Stimulated activated CD4-positive, alpha-beta T cell treated with anti-CD3 and anti-CD28 coated beads, TNF-alpha, amount 100 ng/mL, for 24 hours (primary cell): ENCODE results near the gene ELOVL3.
"Not testable (repeated sequence)": the region's sequence is repeated elsewhere in the genome, so short reads cannot be mapped to it uniquely, and the experiment has no call there.

Experiments
- DNase-seq, 3 experiments: peaks; one replicate each; pipeline ENCODE4 v3.0.0-alpha.2; 2020; ENCODE audit warnings: low read depth in 3 of 3

Gene ELOVL3, protein sequence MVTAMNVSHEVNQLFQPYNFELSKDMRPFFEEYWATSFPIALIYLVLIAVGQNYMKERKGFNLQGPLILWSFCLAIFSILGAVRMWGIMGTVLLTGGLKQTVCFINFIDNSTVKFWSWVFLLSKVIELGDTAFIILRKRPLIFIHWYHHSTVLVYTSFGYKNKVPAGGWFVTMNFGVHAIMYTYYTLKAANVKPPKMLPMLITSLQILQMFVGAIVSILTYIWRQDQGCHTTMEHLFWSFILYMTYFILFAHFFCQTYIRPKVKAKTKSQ

GRCh38 chr10:102225646-102226541 is at the start of gene ELOVL3:
TSS of gene ELOVL3 (plus strand) at chr10:102226299. CDS start at chr10:102226549, 250 bp downstream.
- peak; percentile 62 to 84 (median 73) for DNase-seq

DNA sequence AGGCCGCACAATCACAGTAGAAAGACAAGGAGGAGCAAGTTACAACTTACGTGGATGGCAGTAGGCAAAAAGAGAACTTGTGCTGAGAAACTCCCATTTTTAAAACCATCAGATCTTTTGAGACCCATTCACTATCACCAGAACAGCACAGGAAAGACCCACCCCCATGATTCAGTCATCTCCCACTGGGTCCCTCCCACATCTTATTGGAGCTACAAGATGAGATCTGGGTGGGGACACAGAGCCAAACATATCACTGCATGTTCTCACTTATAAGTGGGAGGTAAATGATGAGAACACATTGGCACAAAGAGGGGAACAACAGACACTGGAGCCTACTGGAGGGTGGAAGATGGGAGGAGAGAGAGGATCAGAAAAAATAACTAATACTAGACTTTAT is 41.5 kb upstream of the ELOVL3 start:
- no peak for DNase-seq

DNA sequence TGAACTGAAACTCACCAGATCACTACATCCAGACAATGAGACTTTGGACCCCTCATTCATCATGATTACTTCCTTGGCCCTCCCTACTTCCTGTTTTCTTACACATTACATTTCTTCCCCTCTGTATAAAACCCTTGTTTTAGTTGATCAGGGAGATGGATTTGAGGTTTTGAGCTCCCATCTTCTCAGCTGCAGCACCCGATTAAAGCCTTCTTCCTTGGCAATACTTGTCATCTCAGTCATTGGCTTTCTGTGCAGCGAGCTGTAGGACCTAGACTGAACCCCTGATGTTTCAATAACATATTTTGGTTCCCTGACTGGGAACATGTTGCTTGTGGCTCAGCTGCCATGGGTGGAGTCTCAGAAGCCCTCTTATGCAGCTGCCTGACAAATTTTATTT is 40.8 kb upstream of the ELOVL3 start:
- DNase-seq: no peak

DNA sequence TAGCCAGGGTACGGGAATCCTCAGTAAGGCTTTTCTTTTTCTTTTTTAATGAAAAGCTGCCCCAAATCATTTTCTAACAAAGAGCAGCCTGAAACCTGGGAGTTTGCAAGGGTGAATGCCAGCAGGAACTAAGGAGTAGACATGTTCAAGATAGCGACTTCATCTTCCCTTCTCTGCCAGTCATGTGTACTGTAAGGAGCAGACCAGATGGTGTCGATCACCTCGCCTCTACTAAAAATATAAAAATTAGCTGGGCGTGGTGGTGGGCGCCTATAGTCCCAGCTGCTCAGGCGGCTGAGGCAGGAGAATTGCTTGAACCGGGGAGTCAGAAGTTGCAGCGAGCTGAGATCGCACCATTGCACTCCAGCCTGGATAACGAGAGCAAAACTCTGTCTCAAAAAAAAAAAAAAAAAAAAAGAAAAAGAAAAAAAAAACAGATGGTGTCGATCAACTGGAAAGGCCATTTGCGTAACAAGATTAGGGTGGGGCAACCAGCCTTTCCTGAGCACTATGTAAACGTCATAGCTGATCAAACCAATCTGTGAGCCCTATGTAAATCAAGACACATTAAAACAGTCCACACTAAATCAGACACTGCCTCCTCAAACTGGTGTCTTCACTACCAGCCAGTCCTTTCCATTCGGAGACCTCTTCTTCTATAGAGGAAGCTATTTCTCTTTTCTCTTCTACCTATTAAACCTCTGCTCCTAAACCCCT is 40.1 kb upstream of the ELOVL3 start:
- no peak for DNase-seq

DNA sequence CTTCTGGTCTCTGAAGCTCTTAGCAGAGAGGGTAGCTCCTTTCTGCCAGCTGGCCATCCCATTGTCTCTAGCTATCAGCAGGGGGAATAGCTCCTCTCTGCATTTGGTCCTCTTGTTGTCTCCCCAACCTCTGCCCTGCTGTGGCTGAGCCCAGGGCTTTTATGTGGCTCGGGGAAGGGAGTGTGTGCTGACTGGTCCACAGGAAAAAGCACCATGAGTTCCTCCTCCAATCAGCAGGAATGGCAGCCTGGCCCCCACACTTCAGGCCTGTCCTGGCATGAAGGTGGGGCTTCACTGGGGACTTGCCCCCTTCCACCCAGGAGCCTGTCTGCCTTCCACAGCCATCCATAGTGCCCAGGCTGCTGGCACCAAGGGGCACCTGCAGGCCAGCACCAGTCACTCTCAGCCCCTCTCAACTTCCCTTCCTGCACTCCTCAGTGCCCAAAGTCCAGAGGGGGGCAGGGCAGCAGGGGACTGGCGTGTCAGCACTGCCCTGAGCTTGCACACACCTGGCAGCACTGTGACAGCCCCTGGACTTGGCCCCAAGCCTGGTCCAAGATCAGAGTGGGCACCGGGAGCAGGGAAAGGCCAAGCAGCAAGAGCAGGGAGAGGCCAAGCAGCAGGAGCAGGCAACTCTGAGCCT is 37.7 kb upstream of the ELOVL3 start:
- no peak for DNase-seq

GRCh38 chr10:102188941-102189898 is 36.9 kb upstream of the ELOVL3 start:
- DNase-seq: not testable (repeated sequence)

- no peak for DNase-seq
Observed at GRCh38 chr10:102191956-102192355, 34.1 kb upstream of the ELOVL3 start.

DNA sequence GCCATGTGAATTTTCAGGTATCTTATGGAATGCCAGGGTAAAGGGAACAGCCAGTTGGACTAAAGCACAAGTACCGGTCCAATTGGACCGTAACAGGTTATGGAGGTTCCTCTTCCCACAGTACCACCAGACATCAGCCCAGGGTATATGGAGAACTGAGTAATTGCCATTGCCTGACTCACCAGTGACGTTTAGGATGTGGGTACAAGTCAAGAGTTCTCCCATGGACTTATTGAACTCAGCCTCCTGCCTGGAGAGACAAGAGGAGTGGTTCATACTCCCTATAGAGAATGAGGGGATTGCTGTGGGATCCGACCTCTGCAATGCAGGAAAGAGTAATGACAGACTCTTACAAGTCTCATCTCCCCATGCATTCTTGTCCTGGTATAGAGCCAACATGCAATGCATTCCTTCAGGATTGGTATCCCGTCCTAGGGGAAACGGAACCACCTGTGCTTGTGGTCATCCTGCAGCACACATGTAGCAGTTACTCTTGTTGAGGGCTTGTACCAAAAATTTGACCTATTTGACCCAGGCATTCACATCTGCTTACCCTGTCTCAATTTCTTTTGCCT is 30.7 kb upstream of the ELOVL3 start:
- no peak for DNase-seq

DNA sequence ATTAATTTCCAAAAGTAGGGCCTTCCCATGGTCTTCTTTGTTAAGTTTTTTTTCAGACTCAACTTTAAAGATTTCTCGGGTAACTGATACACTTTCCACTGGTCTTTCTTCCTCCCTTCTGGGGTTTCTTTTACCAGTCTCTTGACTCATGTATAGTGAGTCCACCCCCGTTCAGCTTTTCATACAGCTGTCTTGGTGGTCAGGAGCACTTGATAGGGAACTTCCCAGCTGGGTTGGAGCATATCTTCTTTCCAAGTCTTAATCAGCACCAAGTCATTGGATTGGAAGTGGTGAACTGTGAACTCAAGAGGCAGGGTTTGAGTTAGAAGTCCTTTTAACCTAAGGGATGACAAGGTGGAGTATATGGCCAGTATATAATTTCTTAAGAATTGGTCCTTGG is 29.2 kb upstream of the ELOVL3 start:
- no peak for DNase-seq

GRCh38 chr10:102198027-102198426 is 28.1 kb upstream of the ELOVL3 start:
- no peak for DNase-seq

GRCh38 chr10:102200751-102201640 is 25.1 kb upstream of the ELOVL3 start:
- DNase-seq: no peak

DNA sequence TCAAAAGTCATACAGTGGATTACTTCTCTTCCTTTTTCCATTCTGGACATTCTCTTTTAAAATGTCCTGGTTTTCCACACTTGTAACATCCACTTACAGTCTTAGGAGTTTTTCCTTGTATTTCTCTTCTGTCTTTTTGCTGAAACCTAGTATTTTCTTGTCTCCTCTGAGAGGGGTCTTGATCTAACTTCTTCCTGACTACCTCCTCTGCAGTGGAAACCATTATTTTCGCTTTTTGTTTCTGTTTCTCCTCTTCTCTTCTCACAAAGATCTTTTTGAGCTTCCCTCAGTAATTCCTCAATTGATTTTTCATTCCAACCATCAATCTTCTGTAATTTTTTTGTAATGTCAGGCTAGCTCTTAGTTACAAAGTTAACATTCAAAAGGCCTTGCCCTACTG is 23.7 kb upstream of the ELOVL3 start:
- DNase-seq: no peak

- no peak for DNase-seq
Observed at GRCh38 chr10:102208311-102209035, 17.6 kb upstream of the ELOVL3 start.

GRCh38 chr10:102211615-102212299 is 14.3 kb upstream of the ELOVL3 start:
- DNase-seq: no peak

- DNase-seq: not testable (repeated sequence)
Observed at GRCh38 chr10:102213599-102213998, 12.5 kb upstream of the ELOVL3 start.

- DNase-seq: no peak
Observed at GRCh38 chr10:102219370-102219769, 6.7 kb upstream of the ELOVL3 start.

DNA sequence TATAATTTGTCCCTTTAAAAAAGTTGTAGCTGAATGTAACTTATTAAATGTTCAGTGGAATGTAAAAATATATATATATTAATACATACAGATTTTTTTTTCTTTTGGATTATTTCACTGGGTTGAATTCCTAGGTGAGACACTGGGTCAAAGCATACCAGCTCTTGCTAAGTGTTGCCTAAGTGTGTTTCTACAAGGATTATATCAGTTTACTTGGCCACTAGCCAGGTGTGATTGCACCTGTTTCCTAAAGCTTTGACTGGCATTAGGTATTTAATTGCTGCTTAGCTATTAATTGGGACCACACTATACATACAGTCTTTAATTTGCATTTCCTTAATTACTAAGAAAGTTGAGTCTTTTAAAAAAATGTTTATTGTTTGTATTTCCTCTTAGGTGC is 5.5 kb upstream of the ELOVL3 start:
- DNase-seq: no peak

DNA sequence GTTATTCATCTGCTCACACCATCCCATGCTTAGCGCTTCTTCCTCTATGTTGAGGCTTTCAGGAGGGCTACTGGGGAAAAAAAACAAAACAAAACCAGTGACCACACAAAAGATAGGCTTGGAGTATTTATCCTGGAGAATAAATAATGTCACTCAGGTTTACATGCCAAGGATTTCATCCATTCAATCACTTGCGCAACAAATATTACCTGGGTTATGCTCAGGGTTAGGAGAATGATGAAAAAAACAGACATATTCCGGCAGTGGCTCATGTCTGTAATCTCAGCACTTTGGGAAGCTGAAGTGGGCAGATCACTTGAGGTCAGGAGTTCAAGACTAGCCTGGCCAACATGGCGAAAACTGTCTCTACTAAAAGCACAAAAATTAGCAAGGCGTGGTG is 3.3 kb upstream of the ELOVL3 start:
- DNase-seq: no peak
